Inflammatory macrophage treated with lipopolysaccharide for 1 hour (primary cell): ENCODE data around the gene PRDM16.

ENCODE experiments used
- DNase-seq, 2 donors: peaks; one replicate each; pipeline ENCODE4 v3.0.0-alpha.2; 2020 to 2022

Gene PRDM16

GRCh38 chr1:3314491-3315381 is 245.7 kb downstream of the PRDM16 start:
- DNase-seq: no peak

- no peak for DNase-seq
Measured at GRCh38 chr1:3315399-3316339, 246.7 kb downstream of the PRDM16 start.

- peak; percentile 12 to 38 for DNase-seq
Measured at GRCh38 chr1:3316340-3316943, 247.4 kb downstream of the PRDM16 start.

- DNase-seq: no peak
Measured at GRCh38 chr1:3317456-3317855, 248.5 kb downstream of the PRDM16 start.

GRCh38 chr1:3318329-3318728 is 249.3 kb downstream of the PRDM16 start:
- DNase-seq: no peak

GRCh38 chr1:3319874-3320245 is 250.9 kb downstream of the PRDM16 start:
- peak; percentile 50 to 58 for DNase-seq

GRCh38 chr1:3320246-3321152 is 251.5 kb downstream of the PRDM16 start:
- peak; percentile 89 to 94 for DNase-seq

GRCh38 chr1:3321559-3322449 is 252.8 kb downstream of the PRDM16 start:
- no peak for DNase-seq

GRCh38 chr1:3322450-3323020 is 253.5 kb downstream of the PRDM16 start:
- no peak for DNase-seq

GRCh38 chr1:3323021-3323795 is 254.2 kb downstream of the PRDM16 start:
- peak; percentile 47 to 78 for DNase-seq

- DNase-seq: no peak
Measured at GRCh38 chr1:3323796-3324703, 255.0 kb downstream of the PRDM16 start.

GRCh38 chr1:3324704-3325535 is 255.9 kb downstream of the PRDM16 start:
- no peak for DNase-seq

GRCh38 chr1:3326516-3327388 is 257.7 kb downstream of the PRDM16 start:
- no peak for DNase-seq

- no peak for DNase-seq
Measured at GRCh38 chr1:3327389-3327702, 258.3 kb downstream of the PRDM16 start.

- no peak for DNase-seq
Measured at GRCh38 chr1:3327936-3328590, 259.1 kb downstream of the PRDM16 start.

- no peak for DNase-seq
Measured at GRCh38 chr1:3329640-3330281, 260.8 kb downstream of the PRDM16 start.
